Measurements from ENCODE around the gene KRTAP5-4.
"Not testable (repeated sequence)": the region's sequence is repeated elsewhere in the genome, so short reads cannot be mapped to it uniquely, and the experiment has no call there.

The KRTAP5-4 gene

GRCh38 chr11:1618231-1618630, 3.7 kb downstream of the KRTAP5-4 start:
- H3K4me2 ChIP-seq (ENCODE audit: low read length), result no peak overlapping the region
- H3K27me3 ChIP-seq (ENCODE audit: control insufficient read depth, low read length), result no peaks in the 10 kb centered on the region; the same call in 1 of the 2 replicates
- TF ChIP-seq EZH2phosphoT487 (IDR thresholded peaks at IDR 0.05; ENCODE audit: borderline replicate concordance, low read length) (no peak), CTCF (IDR thresholded peaks at IDR 0.05; ENCODE audit: low read depth, low read length, poor library complexity, severe bottlenecking) (no peak)

DNA sequence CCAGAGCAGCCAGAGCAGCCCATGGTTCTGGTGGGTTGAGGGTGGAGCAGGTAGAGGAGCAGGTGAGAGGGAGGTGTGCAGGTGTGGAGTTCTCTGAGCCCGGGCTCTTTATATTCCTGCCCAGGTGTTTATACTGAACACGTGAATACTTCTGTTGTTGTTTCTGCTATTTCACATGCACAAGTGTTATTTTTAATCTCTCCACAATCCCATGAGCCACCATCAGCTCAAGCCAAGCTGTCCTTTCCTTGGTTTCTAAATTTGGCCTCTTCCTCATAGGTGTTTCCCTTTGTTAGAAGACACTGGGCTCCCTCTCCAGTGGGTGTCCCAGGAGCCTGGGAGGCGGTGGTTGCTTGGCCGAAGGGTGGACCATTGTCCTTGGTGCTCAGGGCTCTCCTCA, 13.6 kb downstream of the KRTAP5-4 start, which contains the start of gene KRTAP5-3:
Gene KRTAP5-3, minus strand, starts transcription at position 101 of the 400 bp plus-strand sequence. Its CDS starts 78 bp downstream, at position 23.
- H3K27ac ChIP-seq (ENCODE audit: low read depth, low read length), result no peak within 1 kb of the TSS
- TF ChIP-seq CTCF (IDR thresholded peaks at IDR 0.05; ENCODE audit: low read depth, low read length, poor library complexity, severe bottlenecking), result no peak
- H3K9me3 ChIP-seq (ENCODE audit: control insufficient read depth, insufficient read depth, low read length), result no peaks in the 10 kb centered on the region
- H3K27me3 ChIP-seq (ENCODE audit: control insufficient read depth, low read length), result no peaks in the 10 kb centered on the region
- H3F3A ChIP-seq (ENCODE audit: control insufficient read depth, insufficient read depth), result no peaks in the 10 kb centered on the region
- no peaks in the 10 kb centered on the region for H3K79me2 ChIP-seq (ENCODE audit: control insufficient read depth, low read length)
- no peaks in the 10 kb centered on the region for H3K9me2 ChIP-seq (replicated peaks; ENCODE audit: control insufficient read depth, low read length)
- no peak within 1 kb of the TSS for H3K4me3 ChIP-seq (ENCODE audit: low read length)
- H4K20me1 ChIP-seq (ENCODE audit: control insufficient read depth, insufficient read depth, low read depth, low read length), result no peaks in the 10 kb centered on the region
- H3K4me2 ChIP-seq (ENCODE audit: low read length), result no peak within 1 kb of the TSS
- no peaks in the 10 kb centered on the region for H3K4me1 ChIP-seq (ENCODE audit: control insufficient read depth, low read length)
- no peaks in the 10 kb centered on the region for H3K36me3 ChIP-seq (ENCODE audit: control insufficient read depth, low read length)

More at GRCh38 chr11:1618231-1618630, 3.7 kb downstream of the KRTAP5-4 start:
- Histone ChIP-seq H4K20me1 (ENCODE audit: control insufficient read depth, insufficient read depth, low read depth, low read length) (no peaks in the 10 kb centered on the region), H3K4me1 (ENCODE audit: control insufficient read depth, low read length) (no peaks in the 10 kb centered on the region), H3K9me2 (replicated peaks; ENCODE audit: control insufficient read depth, low read length) (no peaks in the 10 kb centered on the region), H3F3A (ENCODE audit: control insufficient read depth, insufficient read depth) (no peaks in the 10 kb centered on the region), H3K27ac (ENCODE audit: low read depth, low read length) (no peak overlapping the region), H3K9me3 (ENCODE audit: control insufficient read depth, insufficient read depth, low read length) (no peaks in the 10 kb centered on the region), H3K79me2 (ENCODE audit: control insufficient read depth, low read length) (no peaks in the 10 kb centered on the region), H3K4me3 (ENCODE audit: low read length) (no peak overlapping the region), H3K36me3 (ENCODE audit: control insufficient read depth, low read length) (no peaks in the 10 kb centered on the region)

DNA sequence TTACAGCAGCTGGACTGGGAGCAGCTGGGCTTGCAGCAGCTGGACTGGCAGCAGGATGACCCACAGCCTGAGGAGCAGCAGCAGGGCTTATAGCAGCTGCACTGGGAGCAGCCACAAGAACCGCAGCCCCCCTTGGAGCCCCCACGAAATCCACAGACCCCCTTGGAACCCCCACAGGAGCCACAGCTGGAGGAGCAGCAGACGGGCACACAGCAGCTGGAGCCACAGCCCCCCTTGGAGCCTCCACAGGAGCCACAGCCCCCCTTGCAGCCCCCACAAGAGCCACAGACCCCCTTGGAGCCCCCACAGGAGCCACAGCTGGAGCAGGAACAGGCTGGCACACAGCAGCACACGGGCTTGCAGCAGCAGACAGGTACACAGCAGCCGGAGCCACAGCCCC, 14.0 kb downstream of the KRTAP5-4 start:
- H3K79me2 ChIP-seq (ENCODE audit: control insufficient read depth, low read length); H3K27me3 ChIP-seq (ENCODE audit: control insufficient read depth, low read length); H3K9me3 ChIP-seq (ENCODE audit: control insufficient read depth, insufficient read depth, low read length); H3K4me1 ChIP-seq (ENCODE audit: control insufficient read depth, low read length); H3K27ac ChIP-seq (ENCODE audit: low read depth, low read length); H3K4me2 ChIP-seq (ENCODE audit: low read length); H3K36me3 ChIP-seq (ENCODE audit: control insufficient read depth, low read length); H3K9me2 ChIP-seq (replicated peaks; ENCODE audit: control insufficient read depth, low read length); H3K4me3 ChIP-seq (ENCODE audit: low read length); H3F3A ChIP-seq (ENCODE audit: control insufficient read depth, insufficient read depth); H4K20me1 ChIP-seq (ENCODE audit: control insufficient read depth, insufficient read depth, low read depth, low read length): not testable (repeated sequence)

GRCh38 chr11:1607156-1607845, 14.6 kb downstream of the KRTAP5-4 start:
- H4K20me1 ChIP-seq (ENCODE audit: control insufficient read depth, insufficient read depth, low read depth, low read length); H3F3A ChIP-seq (ENCODE audit: control insufficient read depth, insufficient read depth); H3K79me2 ChIP-seq (ENCODE audit: control insufficient read depth, low read length); H3K27me3 ChIP-seq (ENCODE audit: control insufficient read depth, low read length); H3K9me2 ChIP-seq (replicated peaks; ENCODE audit: control insufficient read depth, low read length); H3K36me3 ChIP-seq (ENCODE audit: control insufficient read depth, low read length); H3K9me3 ChIP-seq (ENCODE audit: control insufficient read depth, insufficient read depth, low read length); H3K4me2 ChIP-seq (ENCODE audit: low read length); H3K4me3 ChIP-seq (ENCODE audit: low read length); H3K27ac ChIP-seq (ENCODE audit: low read depth, low read length); H3K4me1 ChIP-seq (ENCODE audit: control insufficient read depth, low read length): not testable (repeated sequence)

GRCh38 chr11:1605923-1606322, 16.0 kb downstream of the KRTAP5-4 start:
- H3K27ac ChIP-seq (ENCODE audit: low read depth, low read length); H4K20me1 ChIP-seq (ENCODE audit: control insufficient read depth, insufficient read depth, low read depth, low read length); H3K27me3 ChIP-seq (ENCODE audit: control insufficient read depth, low read length); H3K9me3 ChIP-seq (ENCODE audit: control insufficient read depth, insufficient read depth, low read length); H3K9me2 ChIP-seq (replicated peaks; ENCODE audit: control insufficient read depth, low read length); H3F3A ChIP-seq (ENCODE audit: control insufficient read depth, insufficient read depth); H3K4me1 ChIP-seq (ENCODE audit: control insufficient read depth, low read length); H3K4me3 ChIP-seq (ENCODE audit: low read length); H3K4me2 ChIP-seq (ENCODE audit: low read length); H3K79me2 ChIP-seq (ENCODE audit: control insufficient read depth, low read length); H3K36me3 ChIP-seq (ENCODE audit: control insufficient read depth, low read length): not testable (repeated sequence)

All from DOHH2 (cell line).